Coronary artery (tissue), 2 donors: ENCODE results near the gene CECR2.

Experiments used
- DNase-seq: peaks from one replicate; pipeline ENCODE4 v3.0.0-alpha.2; 2017; ENCODE audit warnings: low spot score
- H3K27ac ChIP-seq, 2 donors: fragments of 200-600 bp; sonication (generic); one replicate each; pipeline ENCODE4 v1.5.1; 2016 to 2019
- H3K4me3 ChIP-seq: fragments of 200-600 bp; sonication (generic); 2 replicates; pipeline ENCODE4 v1.5.1; 2016; ENCODE audit warnings: mild to moderate bottlenecking, moderate library complexity
- CTCF ChIP-seq: fragments of 200-600 bp; sonication (generic); IDR thresholded peaks from one replicate; pipeline ENCODE4 v1.5.1; 2019; ENCODE audit warnings: antibody characterized with exemption

CECR2 gene

DNA sequence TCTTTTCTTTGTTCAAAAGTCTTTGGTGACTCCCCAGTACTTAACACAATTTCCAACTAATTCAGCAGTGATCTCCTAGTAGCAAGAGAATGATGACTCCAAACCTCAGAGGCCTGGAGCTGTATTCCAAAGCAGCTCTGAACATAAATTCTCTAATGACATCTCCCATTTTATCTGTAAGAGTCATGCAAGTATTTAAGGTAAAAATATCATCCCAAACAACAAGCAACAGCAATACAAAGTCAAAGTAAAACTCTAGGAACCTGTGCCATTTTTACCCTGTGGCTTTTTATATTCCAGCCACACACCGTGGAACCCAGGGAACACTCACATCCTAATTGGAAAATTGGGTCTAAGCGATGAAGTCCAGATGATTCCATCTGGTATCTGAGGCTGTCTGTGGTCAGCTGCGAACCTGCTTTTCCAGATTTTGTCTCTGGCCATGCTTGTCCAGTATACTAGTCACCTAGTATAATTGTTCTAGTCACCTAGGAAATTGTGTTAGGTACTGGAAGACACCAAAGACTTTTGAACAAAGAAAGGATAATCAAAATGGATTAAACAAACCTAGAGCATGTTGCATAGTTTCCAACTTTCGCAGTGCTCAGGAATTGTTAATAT is 101.7 kb downstream of the CECR2 start:
- H3K27ac ChIP-seq, result no peak overlapping the region
- H3K4me3 ChIP-seq, result no peak overlapping the region
- no peak for DNase-seq
- no peak for TF ChIP-seq CTCF

DNA sequence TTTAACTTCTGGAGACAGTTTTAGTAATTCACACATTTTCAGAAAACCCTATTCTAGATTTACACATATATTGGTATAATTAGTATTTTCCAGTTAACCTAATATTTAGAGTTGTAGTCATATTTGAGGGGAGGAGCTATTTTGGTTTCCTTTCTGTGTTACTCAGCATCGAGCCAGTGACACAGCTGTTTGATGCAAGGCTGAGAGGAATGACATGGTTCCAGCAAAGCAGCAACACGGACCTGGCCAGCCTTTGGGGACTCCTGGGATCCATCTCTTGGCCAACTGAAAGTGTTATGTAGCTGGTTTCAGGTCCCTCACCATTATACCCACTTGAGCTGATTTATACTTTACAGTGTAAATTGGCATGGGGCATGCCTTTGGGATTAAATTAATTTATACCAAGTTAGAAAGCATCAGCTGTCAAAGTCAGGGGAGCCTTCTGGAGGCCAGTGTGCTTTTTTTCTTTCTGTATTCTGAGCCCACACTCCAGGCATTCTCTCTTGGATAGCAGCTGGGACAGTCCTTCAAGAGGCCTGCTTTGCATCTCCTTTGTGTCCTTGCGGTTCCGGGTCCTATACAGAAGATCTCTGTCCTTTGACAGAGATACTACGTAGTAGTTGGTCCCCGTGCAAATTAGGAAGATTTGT is 102.8 kb downstream of the CECR2 start:
- no peak for TF ChIP-seq CTCF
- DNase-seq, result no peak
- no peak overlapping the region for H3K4me3 ChIP-seq
- H3K27ac ChIP-seq, result no peak overlapping the region

DNA sequence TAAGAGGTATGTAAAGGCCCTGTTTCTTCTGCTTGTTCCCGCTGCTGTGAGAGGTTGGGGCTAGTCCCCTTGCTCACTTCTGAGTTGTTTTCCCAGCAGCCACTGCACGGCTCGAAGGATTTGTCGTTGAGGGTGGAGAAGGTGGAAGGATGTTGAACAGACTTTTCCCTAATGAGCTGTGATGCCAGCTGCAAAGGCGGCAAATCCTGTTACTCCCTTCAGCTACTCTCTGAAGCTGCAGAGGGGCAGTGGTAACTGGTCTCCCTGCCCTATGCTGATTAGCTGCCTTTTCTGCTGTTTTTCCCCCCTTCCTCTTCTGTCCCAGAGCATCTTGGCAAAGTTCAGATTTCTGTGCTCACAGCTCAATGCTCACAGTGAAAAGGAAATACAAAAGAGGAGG is 103.7 kb downstream of the CECR2 start:
- DNase-seq, result no peak
- no peak overlapping the region for H3K27ac ChIP-seq
- no peak for TF ChIP-seq CTCF
- no peak overlapping the region for H3K4me3 ChIP-seq

GRCh38 chr22:17475318-17476230 is 106.3 kb downstream of the CECR2 start:
- Histone ChIP-seq H3K27ac (no peak overlapping the region), H3K4me3 (no peak overlapping the region)
- no peak for DNase-seq
- no peak for TF ChIP-seq CTCF

DNA sequence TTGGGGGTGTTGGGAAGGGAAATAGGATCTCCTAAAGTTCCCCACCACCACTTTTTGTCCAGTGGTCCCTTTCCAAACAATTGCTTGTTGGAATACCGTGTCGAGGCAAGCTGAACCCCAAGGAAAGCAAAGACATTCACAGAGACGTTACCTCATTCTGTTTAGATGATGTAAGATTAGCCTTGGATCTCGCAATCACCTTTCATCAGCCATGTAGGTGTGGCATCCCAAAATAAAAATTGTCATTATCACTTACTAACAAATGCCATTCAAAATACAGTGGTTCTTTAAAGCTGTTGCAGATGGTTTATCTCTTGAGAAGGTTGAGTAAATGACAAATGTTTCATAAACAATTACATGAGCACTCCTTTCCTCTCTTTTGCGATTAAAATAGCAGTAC is 107.6 kb downstream of the CECR2 start:
- no peak for TF ChIP-seq CTCF
- Histone ChIP-seq H3K27ac (no peak overlapping the region), H3K4me3 (peak overlapping the region; percentile 48)
- no peak for DNase-seq

- no peak for DNase-seq
- H3K4me3 ChIP-seq, result peak overlapping the region; percentile 48
- no peak for TF ChIP-seq CTCF
- H3K27ac ChIP-seq, result no peak overlapping the region
Measured at GRCh38 chr22:17477391-17477833, 108.2 kb downstream of the CECR2 start.
